ENCODE measurements around the gene MPV17L. TPM values are rescaled to one million over a fixed set of nuclear protein-coding genes. Genes with fewer than 3 reads are reported as not detected.

The MPV17L gene
- polyA plus RNA-seq, 1 of the 3 experiments (the other 2 are of a cell fraction): 0.43 TPM

DNA sequence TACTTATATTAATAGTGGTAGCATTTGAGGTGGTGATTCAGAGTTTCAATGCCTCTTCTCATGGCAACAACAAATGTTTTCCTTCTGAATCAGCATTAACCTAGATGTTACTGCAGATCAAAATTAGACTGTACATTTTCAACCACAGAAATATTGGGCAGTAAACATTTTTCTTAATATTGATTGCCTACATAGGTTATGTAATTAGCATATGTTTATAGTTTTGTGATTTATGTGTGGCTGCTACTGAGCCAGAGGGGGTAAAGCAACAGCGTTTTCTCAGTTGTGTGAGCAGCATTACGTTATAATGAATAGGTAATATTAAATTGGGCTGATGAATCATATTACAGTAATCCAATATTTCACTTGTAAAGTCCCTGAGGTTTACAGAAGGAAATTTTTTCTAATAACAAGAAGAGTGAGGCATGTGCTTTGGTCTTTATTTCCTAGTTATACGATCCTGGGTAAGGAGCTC lies 20.0 kb downstream of the MPV17L start:
- no peak for DNase-seq
- H3K27ac ChIP-seq (ENCODE audit: low read depth in 2 of 2, low read length in 1 of 2): no peak overlapping the region
- POLR2A ChIA-PET: no interaction called here

GRCh38 chr16:15417197-15417596 lies 21.6 kb downstream of the MPV17L start:
- WGBS (ENCODE audit: low lambda C conversion rate): 95% methylated on average over 2 of the region's 2 CpGs
- no peak overlapping the region for H2AFZ ChIP-seq (ENCODE audit: low read depth)
- H3K9me2 ChIP-seq: no peaks in the 10 kb centered on the region
- no peak overlapping the region for H3K4me2 ChIP-seq
- H3K9me3 ChIP-seq: no peaks in the 10 kb centered on the region
- no peaks in the 10 kb centered on the region; a peak in 1 of 4 replicates for H3K4me1 ChIP-seq (ENCODE audit: control insufficient read depth in 1 of 2, insufficient read depth in 2 of 2, low read depth in 1 of 2, low read length in 1 of 2)
- H3K27me3 ChIP-seq (ENCODE audit: insufficient read depth): no peaks in the 10 kb centered on the region
- no peak for DNase-seq
- no peak overlapping the region for H3K9ac ChIP-seq
- H3K36me3 ChIP-seq (replicated peaks in 1 of 2; ENCODE audit: control insufficient read depth in 1 of 2, insufficient read depth in 2 of 2, low read length in 1 of 2): no peaks in the 10 kb centered on the region
- H3K4me3 ChIP-seq (ENCODE audit: low read depth in 2 of 2, low read length in 1 of 2): no peak overlapping the region
- H3K27ac ChIP-seq (ENCODE audit: low read depth in 2 of 2, low read length in 1 of 2): no peak overlapping the region
- no peaks in the 10 kb centered on the region for H4K20me1 ChIP-seq (ENCODE audit: insufficient read depth)
- ChIA-PET CTCF (no interaction called here), POLR2A (no interaction called here)
- no peaks in the 10 kb centered on the region for H3F3A ChIP-seq (replicated peaks; ENCODE audit: insufficient read depth)
- H3K79me2 ChIP-seq (ENCODE audit: insufficient read depth): no peaks in the 10 kb centered on the region
- TF ChIP-seq, protein P1, sequence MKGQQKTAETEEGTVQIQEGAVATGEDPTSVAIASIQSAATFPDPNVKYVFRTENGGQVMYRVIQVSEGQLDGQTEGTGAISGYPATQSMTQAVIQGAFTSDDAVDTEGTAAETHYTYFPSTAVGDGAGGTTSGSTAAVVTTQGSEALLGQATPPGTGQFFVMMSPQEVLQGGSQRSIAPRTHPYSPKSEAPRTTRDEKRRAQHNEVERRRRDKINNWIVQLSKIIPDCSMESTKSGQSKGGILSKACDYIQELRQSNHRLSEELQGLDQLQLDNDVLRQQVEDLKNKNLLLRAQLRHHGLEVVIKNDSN (IDR thresholded peaks at IDR 0.05; ENCODE audit: borderline replicate concordance, low read depth): no peak
- TF ChIP-seq, protein P2, sequence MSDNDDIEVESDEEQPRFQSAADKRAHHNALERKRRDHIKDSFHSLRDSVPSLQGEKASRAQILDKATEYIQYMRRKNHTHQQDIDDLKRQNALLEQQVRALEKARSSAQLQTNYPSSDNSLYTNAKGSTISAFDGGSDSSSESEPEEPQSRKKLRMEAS (IDR thresholded peaks at IDR 0.05; ENCODE audit: low read depth): no peak
- TF ChIP-seq ELF1 (IDR thresholded peaks at IDR 0.05): no peak
- no peak for TF ChIP-seq MEF2A (IDR thresholded peaks at IDR 0.05; ENCODE audit: borderline replicate concordance, low read depth)
- TF ChIP-seq USF2 (IDR thresholded peaks at IDR 0.05; ENCODE audit: borderline replicate concordance, low read depth, low read length): no peak
- TF ChIP-seq FOXJ3 (CRISPR knock-in tag; IDR thresholded peaks at IDR 0.05): no peak
- TF ChIP-seq RAD21 (IDR thresholded peaks at IDR 0.05; ENCODE audit: low read length): no peak
- no peak for TF ChIP-seq TAF1 (IDR thresholded peaks at IDR 0.05; ENCODE audit: borderline replicate concordance, low read depth, low read length)
- TF ChIP-seq, protein P3, sequence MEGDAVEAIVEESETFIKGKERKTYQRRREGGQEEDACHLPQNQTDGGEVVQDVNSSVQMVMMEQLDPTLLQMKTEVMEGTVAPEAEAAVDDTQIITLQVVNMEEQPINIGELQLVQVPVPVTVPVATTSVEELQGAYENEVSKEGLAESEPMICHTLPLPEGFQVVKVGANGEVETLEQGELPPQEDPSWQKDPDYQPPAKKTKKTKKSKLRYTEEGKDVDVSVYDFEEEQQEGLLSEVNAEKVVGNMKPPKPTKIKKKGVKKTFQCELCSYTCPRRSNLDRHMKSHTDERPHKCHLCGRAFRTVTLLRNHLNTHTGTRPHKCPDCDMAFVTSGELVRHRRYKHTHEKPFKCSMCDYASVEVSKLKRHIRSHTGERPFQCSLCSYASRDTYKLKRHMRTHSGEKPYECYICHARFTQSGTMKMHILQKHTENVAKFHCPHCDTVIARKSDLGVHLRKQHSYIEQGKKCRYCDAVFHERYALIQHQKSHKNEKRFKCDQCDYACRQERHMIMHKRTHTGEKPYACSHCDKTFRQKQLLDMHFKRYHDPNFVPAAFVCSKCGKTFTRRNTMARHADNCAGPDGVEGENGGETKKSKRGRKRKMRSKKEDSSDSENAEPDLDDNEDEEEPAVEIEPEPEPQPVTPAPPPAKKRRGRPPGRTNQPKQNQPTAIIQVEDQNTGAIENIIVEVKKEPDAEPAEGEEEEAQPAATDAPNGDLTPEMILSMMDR (IDR thresholded peaks at IDR 0.05): no peak
- no peak for TF ChIP-seq CHD2 (IDR thresholded peaks at IDR 0.05; ENCODE audit: low read length, partially characterized antibody)

More for the DNA sequence above, 20.0 kb downstream of the MPV17L start:
- Histone ChIP-seq H3K9ac (peak overlapping the region; percentile 3; the same call in 1 of the 2 replicates), H3K9me3 (no peaks in the 10 kb centered on the region), H3K4me1 (ENCODE audit: control insufficient read depth in 1 of 2, insufficient read depth in 2 of 2, low read depth in 1 of 2, low read length in 1 of 2) (no peaks in the 10 kb centered on the region; a peak in 1 of 4 replicates), H4K20me1 (ENCODE audit: insufficient read depth) (no peaks in the 10 kb centered on the region), H2AFZ (ENCODE audit: low read depth) (no peak overlapping the region; the same call in 1 of the 2 replicates), H3F3A (replicated peaks; ENCODE audit: insufficient read depth) (no peaks in the 10 kb centered on the region), H3K36me3 (replicated peaks in 1 of 2; ENCODE audit: control insufficient read depth in 1 of 2, insufficient read depth in 2 of 2, low read length in 1 of 2) (no peaks in the 10 kb centered on the region), H3K27me3 (ENCODE audit: insufficient read depth) (no peaks in the 10 kb centered on the region), H3K79me2 (ENCODE audit: insufficient read depth) (no peaks in the 10 kb centered on the region), H3K9me2 (no peaks in the 10 kb centered on the region), H3K4me2 (peak overlapping the region; percentile 51), H3K4me3 (ENCODE audit: low read depth in 2 of 2, low read length in 1 of 2) (no peak overlapping the region)
- TF ChIP-seq EP300 (IDR thresholded peaks at IDR 0.05; ENCODE audit: borderline replicate concordance in 1 of 2, low read depth in 1 of 2, low read length in 1 of 2) (no peak), SMC3 (IDR thresholded peaks at IDR 0.05; ENCODE audit: low read depth, low read length) (no peak), TEAD4 (IDR thresholded peaks at IDR 0.05; ENCODE audit: borderline replicate concordance, insufficient read depth) (peak; percentile 39; the same call in 1 of the 2 replicates), JUND (IDR thresholded peaks at IDR 0.05) (peak; percentile 68), FOSL2 (IDR thresholded peaks at IDR 0.05; ENCODE audit: borderline replicate concordance, low read depth) (peak; percentile 75), SIN3A (IDR thresholded peaks at IDR 0.05; ENCODE audit: borderline replicate concordance, low read depth, low read length) (no peak), FOXJ3 (CRISPR knock-in tag; IDR thresholded peaks at IDR 0.05) (no peak), TCF12 (IDR thresholded peaks at IDR 0.05) (peak; percentile 37; the same call in 1 of the 2 replicates), GATA2 (CRISPR knock-in tag; IDR thresholded peaks at IDR 0.05) (no peak), CHD2 (IDR thresholded peaks at IDR 0.05; ENCODE audit: low read length, partially characterized antibody) (no peak), ELF1 (IDR thresholded peaks at IDR 0.05) (no peak), RXRA (IDR thresholded peaks at IDR 0.05; ENCODE audit: borderline replicate concordance, low read depth) (no peak)
- TF ChIP-seq, protein P4, sequence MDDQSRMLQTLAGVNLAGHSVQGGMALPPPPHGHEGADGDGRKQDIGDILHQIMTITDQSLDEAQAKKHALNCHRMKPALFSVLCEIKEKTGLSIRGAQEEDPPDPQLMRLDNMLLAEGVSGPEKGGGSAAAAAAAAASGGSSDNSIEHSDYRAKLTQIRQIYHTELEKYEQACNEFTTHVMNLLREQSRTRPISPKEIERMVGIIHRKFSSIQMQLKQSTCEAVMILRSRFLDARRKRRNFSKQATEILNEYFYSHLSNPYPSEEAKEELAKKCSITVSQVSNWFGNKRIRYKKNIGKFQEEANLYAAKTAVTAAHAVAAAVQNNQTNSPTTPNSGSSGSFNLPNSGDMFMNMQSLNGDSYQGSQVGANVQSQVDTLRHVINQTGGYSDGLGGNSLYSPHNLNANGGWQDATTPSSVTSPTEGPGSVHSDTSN (IDR thresholded peaks at IDR 0.05): 0 out of 2 replicates have a peak, but pooled peaks have one; percentile 10
- TF ChIP-seq, protein P5, sequence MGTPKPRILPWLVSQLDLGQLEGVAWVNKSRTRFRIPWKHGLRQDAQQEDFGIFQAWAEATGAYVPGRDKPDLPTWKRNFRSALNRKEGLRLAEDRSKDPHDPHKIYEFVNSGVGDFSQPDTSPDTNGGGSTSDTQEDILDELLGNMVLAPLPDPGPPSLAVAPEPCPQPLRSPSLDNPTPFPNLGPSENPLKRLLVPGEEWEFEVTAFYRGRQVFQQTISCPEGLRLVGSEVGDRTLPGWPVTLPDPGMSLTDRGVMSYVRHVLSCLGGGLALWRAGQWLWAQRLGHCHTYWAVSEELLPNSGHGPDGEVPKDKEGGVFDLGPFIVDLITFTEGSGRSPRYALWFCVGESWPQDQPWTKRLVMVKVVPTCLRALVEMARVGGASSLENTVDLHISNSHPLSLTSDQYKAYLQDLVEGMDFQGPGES (IDR thresholded peaks at IDR 0.05; ENCODE audit: low read depth, low read length): no peak
- 14% methylated on average over 3 of the region's 3 CpGs for WGBS (ENCODE audit: low lambda C conversion rate)
- CTCF ChIA-PET: interaction anchor here (0.9 kb wide), 1 partner anchor 12 kb away, joined by 3 read pairs; no protein-coding TSS in a partner anchor

Measured in SK-N-SH (cell line).